ENCODE data around the gene MX2.

The MX2 gene

DNA sequence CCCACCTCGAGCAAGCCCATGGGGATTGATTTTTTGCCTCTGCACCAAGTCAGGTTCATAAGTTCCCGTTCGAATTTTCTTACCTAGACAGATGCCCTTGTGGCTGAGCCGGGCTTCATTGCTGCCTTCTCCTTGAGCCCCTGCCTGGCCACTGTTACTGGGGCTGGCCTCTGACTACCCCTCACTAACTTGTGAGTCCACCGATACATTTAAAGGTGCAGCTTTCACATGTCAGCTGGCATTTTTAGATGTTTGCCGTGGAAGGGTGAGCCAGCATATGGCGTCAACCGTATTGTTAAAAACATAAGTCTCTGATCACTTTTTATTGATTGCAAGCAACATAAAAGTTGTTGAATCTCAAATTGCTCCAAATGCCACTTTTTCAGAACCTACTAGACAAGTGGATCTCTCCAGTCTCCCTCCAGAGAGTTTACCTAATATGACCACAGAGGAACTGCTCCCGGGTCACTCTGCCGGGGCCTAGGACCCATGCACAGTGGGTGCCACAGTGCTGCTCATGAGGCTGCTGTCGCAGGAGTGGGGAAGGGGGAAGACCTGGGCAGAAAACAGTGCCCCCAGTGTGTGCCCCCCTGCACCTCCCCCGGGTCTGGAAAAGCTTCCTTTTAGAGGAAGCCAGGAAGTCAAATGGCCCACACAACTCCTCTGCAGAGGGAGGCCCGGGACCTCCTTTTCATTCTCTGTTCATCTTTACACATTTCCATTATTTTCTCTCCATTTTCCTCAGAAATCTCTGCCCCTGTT lies 83.1 kb downstream of the MX2 start:
- no peak for DNase-seq (ENCODE audit: low read depth)
- no peak for TF ChIP-seq MAX (IDR thresholded peaks at IDR 0.05; ENCODE audit: low read depth, low read length)
- TF ChIP-seq CTCF (IDR thresholded peaks at IDR 0.05; ENCODE audit: low read depth, low read length), result no peak
- no peak for TF ChIP-seq POLR2A (IDR thresholded peaks at IDR 0.05; ENCODE audit: extremely low read depth, insufficient read length)
- TF ChIP-seq MYC (IDR thresholded peaks at IDR 0.05; ENCODE audit: low read depth, low read length), result no peak
- no peak overlapping the region for H3K4me3 ChIP-seq (ENCODE audit: low read depth, low read length)

GRCh38 chr21:41445465-41445862 lies 83.6 kb downstream of the MX2 start:
- TF ChIP-seq MYC (IDR thresholded peaks at IDR 0.05; ENCODE audit: low read depth, low read length) (no peak), POLR2A (IDR thresholded peaks at IDR 0.05; ENCODE audit: extremely low read depth, insufficient read length) (no peak), MAX (IDR thresholded peaks at IDR 0.05; ENCODE audit: low read depth, low read length) (no peak), CTCF (IDR thresholded peaks at IDR 0.05; ENCODE audit: low read depth, low read length) (no peak)
- no peak overlapping the region for H3K4me3 ChIP-seq (ENCODE audit: low read depth, low read length)
- no peak for DNase-seq (ENCODE audit: low read depth)

DNA sequence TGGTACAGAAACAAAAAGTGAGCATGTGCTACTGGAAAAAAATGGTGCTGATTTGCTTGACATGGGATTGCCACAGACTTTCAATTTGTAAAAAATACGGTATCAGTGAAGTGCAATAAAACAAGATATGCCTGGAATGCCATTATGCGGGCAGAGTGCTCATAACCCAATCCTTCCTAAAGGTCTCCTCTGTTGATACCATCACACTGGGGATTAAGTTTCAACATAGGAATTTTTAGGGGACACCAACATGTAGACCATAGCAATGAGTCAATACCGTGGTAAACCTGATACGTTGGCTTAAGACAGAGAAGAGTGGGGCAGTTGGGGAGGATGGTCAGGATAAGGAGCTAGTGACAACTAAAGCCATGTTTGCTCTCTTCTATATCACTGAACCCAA lies 84.8 kb downstream of the MX2 start:
- no peak for DNase-seq (ENCODE audit: low read depth)
- TF ChIP-seq MYC (IDR thresholded peaks at IDR 0.05; ENCODE audit: low read depth, low read length) (no peak), MAX (IDR thresholded peaks at IDR 0.05; ENCODE audit: low read depth, low read length) (no peak), POLR2A (IDR thresholded peaks at IDR 0.05; ENCODE audit: extremely low read depth, insufficient read length) (no peak), CTCF (IDR thresholded peaks at IDR 0.05; ENCODE audit: low read depth, low read length) (no peak)
- H3K4me3 ChIP-seq (ENCODE audit: low read depth, low read length), result no peak overlapping the region

GRCh38 chr21:41447356-41447755 lies 85.5 kb downstream of the MX2 start:
- TF ChIP-seq CTCF (IDR thresholded peaks at IDR 0.05; ENCODE audit: low read depth, low read length), result no peak
- no peak for DNase-seq (ENCODE audit: low read depth)
- no peak overlapping the region for H3K4me3 ChIP-seq (ENCODE audit: low read depth, low read length)

DNA sequence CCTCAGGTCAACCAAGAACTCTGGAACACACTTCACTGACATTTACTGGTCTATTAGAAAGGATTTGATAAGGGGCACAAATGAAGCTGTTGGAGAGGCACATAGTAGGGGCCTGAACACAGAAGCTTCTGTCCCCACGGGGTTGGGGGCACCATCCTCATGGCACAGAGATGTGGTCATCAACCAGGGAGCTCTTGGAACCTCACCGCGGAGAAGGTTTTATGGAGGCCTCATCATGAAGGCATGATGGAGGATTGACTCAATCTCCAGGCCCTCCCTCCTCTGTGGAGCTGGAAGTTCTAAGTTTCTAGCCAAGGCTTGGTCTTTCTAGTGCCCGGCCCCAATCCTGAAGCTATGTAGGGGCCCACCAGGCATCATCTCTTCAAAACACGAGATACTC lies 87.8 kb downstream of the MX2 start:
- TF ChIP-seq POLR2A (IDR thresholded peaks at IDR 0.05; ENCODE audit: extremely low read depth, insufficient read length) (no peak), MYC (IDR thresholded peaks at IDR 0.05; ENCODE audit: low read depth, low read length) (no peak), MAX (IDR thresholded peaks at IDR 0.05; ENCODE audit: low read depth, low read length) (no peak), CTCF (IDR thresholded peaks at IDR 0.05; ENCODE audit: low read depth, low read length) (no peak)
- no peak for DNase-seq (ENCODE audit: low read depth)
- no peak overlapping the region for H3K4me3 ChIP-seq (ENCODE audit: low read depth, low read length)
